ENCODE results near the gene MSRB1.

DNA sequence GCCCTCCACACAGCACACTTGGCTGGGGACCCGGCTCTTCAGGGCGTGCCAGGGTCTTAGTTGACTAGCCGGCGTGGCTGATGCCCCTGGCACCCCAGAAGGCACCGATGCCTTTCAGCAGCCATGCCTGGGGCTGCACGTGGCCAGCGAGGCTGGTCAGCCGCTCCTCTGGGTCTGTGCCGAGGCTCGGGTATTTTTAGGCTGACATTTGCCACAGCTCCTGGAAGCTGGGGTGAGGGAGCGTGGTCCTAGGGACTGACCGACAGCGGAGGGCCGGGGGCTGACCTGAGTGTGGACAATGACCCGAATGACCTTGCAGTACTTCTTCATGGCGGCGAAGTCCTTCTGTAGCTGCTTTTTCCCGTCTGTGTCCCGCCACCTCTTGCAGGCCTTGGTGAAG is 7.6 kb upstream of the MSRB1 start:
- TF ChIP-seq, protein P1, sequence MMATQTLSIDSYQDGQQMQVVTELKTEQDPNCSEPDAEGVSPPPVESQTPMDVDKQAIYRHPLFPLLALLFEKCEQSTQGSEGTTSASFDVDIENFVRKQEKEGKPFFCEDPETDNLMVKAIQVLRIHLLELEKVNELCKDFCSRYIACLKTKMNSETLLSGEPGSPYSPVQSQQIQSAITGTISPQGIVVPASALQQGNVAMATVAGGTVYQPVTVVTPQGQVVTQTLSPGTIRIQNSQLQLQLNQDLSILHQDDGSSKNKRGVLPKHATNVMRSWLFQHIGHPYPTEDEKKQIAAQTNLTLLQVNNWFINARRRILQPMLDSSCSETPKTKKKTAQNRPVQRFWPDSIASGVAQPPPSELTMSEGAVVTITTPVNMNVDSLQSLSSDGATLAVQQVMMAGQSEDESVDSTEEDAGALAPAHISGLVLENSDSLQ (IDR thresholded peaks at IDR 0.05): no peak
- TF ChIP-seq FOXK2 (IDR thresholded peaks at IDR 0.05) (no peak), HDGF (IDR thresholded peaks at IDR 0.05; ENCODE audit: borderline replicate concordance) (no peak), SP1 (IDR thresholded peaks at IDR 0.05) (no peak), FOXA1 (IDR thresholded peaks at IDR 0.05) (no peak), SUZ12 (IDR thresholded peaks at IDR 0.05) (no peak), ELF4 (IDR thresholded peaks at IDR 0.05) (no peak), ZNF384 (IDR thresholded peaks at IDR 0.05) (no peak), L3MBTL2 (conservative IDR thresholded peaks at IDR 0.05) (no peak), TARDBP (IDR thresholded peaks at IDR 0.05) (no peak), FOXM1 (IDR thresholded peaks at IDR 0.05; ENCODE audit: borderline replicate concordance) (no peak), LEF1 (IDR thresholded peaks at IDR 0.05; ENCODE audit: borderline replicate concordance) (no peak)

Measured in HEK293T (cell line).